GM19193 (cell line): ENCODE results near the gene PSPH.
A peak's percentile ranks its signal among the peaks of the same experiment; 100 is the strongest.

Experiments
- POLR2A ChIP-seq: IDR thresholded peaks from 4 replicates; pipeline ENCODE4 v1.6.1; 2011; ENCODE audit not compliant: insufficient read depth, insufficient read length; ENCODE audit errors: extremely low read depth

Gene PSPH

DNA sequence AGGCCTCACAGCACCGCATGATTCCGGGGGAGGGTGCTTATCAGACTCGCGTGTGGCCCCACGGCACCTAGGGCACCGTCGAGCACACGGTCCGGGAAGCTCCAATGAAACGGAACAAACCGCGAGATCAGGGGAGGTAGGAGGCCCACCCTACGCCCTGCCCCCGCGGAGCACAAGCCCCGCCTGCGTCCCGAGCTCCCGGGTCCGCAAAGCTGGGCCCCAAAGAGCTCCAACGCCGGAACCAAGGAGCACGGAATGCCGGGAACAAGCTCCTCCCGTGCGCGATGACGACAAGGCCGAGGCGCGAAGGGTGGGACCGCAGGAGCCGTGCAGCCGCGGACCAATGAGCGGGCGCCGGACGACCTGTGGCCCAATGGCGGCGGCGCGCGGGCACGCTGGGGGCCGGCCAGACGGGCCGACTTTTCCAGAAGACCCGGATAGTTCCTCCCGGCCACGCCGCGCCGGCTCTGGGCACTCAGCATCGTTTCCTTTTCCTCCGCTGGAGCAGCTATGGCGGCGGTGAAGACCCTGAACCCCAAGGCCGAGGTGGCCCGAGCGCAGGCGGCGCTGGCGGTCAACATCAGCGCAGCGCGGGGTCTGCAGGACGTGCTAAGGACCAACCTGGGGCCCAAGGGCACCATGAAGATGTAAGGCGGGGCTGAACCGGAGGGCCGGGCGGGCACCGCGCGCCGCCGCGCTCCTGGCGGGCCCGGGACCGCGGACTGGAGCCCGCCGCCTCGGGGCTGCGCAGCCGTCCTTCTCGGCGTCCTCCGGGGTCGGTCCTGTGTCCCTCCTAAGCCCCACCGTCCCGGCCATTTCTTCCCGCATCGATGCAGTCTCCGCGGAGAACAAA is at the start of gene PSPH, which contains the start of gene CCT6A:
PSPH (minus strand) TSS at position 106 of the 853 bp plus-strand sequence. CDS start 30,232 bp downstream, outside the sequence.
CCT6A (plus strand) TSS at position 427 of the 853 bp plus-strand sequence; CDS start at position 511, 84 bp downstream.
- peak; percentile 86 for TF ChIP-seq POLR2A

DNA sequence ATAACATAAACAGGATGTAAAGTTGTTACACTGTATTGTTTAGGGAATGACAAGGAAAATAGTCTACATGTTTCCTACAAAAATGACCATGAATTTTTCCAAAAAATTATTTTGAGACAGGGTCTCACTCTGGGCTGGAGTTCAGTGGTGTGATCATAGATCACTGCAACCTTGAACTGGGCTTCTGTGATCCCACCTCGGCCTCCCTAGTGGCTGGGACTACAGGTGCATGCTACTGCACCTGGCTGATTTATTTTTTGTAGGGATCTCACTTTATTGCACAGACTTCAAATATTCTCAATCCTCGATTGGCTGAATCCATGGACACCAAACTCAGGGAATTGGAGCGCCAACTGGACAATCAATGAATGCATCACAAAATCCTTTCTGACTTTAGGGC is 48.4 kb upstream of the PSPH start:
- TF ChIP-seq POLR2A: no peak

DNA sequence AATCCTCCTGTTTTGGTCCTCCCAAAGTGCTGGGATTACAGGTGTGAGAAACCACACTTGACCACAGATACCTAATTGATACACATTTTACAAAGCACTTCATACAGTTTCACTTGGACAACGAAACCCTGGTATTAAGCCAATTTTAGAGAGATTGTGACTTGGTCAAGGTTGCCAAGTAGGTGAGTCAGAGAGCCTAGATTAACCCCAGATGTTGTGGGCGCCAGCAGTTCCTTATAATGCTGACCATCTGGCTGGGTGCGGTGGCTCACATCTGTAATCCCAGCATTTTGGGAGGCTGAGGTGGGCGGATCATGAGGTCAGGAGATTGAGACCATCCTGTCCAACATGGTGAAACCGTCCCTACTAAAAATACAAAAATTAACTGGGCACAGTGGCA is 46.5 kb upstream of the PSPH start:
- peak; percentile 34 for TF ChIP-seq POLR2A

DNA sequence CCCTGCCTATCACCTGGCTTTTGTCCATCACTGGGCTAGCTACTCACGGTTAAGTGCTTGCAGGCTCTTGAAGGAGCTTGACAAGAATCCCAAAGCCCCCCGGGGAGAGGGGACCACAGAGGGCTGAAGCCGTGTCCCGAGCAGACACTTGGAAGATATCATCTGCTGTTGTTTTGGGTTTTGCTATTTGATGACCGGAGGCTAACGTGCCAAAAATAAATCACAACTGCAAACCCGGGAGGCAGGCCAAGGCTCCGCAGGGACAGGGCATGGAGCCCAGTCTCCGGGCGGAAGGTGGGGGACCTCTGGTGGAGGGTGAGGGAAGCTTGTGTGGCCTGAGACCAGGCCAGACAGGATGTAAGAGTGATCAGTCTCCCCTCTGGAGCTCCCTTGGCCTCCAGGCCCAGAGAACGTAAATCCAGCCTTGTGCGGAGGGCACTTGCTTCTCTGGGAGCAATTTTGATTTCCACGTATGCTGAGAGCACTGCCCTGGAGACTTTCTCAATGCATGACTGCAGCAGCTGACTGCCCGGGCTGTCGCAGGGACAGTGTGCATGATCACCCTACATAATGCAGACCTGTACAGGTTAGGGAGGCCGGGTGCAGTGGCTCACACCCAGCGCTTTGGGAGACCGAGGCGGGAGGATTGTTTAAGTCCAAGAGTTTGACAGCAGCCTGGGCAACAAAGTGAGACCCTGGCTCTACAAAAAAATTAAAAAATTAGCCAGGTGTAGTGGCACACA is 41.7 kb upstream of the PSPH start, which contains the start of gene PHKG1:
PHKG1 (minus strand) TSS at position 164 of the 743 bp plus-strand sequence. CDS start 4,011 bp downstream, outside the sequence.
- no peak for TF ChIP-seq POLR2A

DNA sequence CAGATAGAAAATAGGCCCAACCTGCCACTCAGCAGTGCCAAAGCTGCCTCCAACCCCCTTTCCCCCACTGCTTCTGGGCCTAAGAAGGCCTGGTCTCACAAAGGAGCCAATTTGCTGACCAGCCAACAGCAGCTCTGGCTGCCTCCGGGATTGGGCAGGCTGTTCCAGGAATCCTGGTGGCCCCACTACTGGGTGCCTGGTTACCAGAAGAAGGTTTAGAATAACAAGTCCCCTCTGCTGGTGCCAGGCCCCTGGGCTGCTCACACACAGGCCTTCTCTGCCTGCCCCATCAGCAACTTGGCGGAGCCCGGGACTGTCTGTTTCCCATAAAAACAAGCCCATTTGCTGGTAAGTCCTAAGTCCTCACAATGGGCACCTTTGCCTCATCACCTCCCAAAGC is 40.3 kb upstream of the PSPH start:
- no peak for TF ChIP-seq POLR2A

DNA sequence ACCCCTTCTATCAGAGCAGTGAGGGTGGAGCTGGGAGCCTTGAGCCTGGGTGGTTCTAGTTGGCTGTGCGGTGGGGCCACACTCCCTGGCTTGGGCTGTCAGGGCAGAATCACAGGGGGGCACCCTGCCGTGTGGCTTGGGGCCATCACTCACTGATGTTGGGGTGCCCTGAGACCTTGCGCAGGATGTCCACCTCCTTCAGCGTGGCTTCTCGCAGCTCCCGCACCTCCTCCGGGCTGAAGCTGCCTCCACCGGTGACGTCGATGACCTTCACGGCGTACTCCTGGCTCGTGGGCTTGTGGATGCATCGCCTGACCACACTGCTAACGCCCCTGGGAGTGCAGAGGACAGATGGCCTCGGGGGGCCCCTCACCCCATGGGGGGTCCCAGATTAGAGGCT is 36.2 kb upstream of the PSPH start:
- TF ChIP-seq POLR2A: no peak

DNA sequence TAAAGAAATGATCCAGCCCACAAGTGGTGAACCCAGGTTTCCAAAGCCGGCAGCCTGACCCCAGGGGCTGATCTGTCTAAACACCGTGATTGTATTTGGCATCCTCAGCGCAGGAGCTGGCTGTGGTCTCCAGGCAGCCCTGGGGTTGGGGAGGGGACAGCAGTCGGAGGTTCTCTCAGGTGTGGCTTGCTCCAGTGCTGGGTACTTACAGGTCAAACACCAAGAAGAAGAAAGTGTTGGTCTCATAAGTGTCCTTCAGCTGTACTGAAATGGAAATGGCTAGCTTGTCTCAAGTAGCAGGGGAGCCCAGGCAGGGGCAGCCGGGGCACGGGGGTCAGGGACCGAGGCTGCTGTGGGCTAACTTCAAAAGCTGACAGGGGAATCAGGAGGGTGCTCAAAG is 35.5 kb upstream of the PSPH start:
- TF ChIP-seq POLR2A: no peak

DNA sequence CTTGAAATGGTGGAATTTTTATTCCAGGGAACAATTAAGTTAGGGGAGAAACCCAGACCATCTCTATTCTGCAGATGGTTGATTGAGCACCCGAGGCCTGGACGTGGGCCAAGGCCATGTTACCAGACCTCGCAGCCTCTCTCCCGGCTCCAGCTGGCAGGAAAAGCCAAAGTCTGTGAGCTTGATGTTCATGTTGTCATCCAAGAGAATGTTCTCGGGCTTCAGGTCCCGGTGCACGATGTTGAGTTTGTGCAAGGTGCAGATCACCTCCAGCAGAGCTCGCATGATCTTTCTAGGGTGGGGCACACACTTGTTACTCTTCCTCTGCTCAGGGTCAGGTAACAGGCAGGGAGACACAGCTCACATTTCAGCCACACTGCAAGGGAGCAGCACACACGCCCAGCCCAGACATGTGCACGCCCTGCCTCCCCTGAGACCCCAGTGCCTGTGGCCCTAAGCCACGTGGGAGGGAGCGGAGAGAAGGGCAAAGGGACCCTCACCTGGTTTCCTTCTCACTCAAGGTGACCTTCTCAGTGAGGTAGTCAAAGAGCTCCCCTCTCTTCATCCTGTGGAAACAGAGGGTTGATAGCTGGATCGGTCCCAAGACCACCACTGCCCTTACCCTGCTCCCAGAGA is 32.0 kb upstream of the PSPH start:
- TF ChIP-seq POLR2A: no peak

DNA sequence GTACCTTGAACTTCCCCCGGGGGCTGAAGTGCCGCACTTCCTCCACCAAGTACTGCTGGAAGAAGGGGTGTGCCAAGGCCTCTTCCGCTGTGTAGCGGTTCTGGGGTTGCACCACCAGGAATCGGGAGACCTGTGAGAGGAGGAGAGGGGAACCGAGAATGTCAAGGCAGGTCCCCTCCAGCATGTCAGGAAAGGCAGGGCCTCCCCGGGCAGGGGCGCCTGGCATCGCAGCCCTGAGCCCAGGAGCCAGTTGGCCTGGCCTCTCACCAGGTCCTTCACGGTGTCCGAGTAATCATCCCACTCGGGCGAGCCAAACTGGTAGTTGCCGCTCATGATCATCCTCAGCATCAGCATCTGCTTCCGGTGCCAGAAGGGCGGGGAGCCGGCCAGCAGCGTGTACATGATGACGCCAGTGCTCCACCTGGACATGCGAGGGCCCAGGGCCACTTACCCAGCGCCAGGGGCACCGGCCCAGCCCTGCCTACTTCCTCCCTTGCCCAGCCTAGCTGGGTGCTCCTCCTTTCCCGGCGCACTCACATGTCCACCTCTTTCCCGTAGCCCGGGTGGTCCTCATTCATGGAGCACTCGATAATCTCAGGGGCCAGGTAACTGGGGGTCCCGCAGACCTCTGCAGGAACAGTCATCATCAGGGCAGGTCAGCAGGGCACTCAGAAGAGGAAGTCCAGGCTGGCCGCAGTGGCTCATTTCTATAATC is 30.5 kb upstream of the PSPH start:
- no peak for TF ChIP-seq POLR2A

DNA sequence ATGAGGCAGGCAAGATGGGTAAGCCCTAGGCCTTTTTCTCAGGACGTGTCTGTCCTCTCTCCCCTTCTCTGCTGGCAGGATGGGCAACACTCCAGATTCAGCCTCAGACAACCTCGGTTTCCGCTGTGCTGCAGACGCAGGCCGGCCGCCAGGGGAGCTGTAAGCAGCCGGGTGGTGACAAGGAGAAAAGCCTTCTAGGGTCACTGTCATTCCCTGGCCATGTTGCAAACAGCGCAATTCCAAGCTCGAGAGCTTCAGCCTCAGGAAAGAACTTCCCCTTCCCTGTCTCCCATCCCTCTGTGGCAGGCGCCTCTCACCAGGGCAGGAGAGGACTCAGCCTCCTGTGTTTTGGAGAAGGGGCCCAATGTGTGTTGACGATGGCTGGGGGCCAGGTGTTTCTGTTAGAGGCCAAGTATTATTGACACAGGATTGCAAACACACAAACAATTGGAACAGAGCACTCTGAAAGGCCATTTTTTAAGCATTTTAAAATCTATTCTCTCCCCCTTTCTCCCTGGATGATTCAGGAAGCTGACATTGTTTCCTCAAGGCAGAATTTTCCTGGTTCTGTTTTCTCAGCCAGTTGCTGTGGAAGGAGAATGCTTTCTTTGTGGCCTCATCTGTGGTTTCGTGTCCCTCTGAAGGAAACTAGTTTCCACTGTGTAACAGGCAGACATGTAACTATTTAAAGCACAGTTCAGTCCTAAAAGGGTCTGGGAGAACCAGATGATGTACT is 28.4 kb upstream of the PSPH start:
- no peak for TF ChIP-seq POLR2A

DNA sequence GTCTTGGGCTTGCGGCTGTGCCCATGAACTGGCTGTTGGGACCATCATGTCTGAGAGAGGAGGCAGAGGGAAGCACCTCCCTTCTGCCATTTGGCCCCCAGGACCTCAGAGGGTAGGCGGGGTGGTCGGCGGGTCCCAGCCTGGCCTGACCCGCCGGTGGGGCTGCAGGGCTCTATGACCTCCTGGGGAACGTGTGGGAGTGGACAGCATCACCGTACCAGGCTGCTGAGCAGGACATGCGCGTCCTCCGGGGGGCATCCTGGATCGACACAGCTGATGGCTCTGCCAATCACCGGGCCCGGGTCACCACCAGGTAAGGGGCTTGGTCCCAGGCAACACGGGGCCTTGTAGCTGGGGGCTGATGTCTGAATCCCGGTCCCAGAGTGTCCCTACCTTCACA is 27.0 kb upstream of the PSPH start:
- no peak for TF ChIP-seq POLR2A

DNA sequence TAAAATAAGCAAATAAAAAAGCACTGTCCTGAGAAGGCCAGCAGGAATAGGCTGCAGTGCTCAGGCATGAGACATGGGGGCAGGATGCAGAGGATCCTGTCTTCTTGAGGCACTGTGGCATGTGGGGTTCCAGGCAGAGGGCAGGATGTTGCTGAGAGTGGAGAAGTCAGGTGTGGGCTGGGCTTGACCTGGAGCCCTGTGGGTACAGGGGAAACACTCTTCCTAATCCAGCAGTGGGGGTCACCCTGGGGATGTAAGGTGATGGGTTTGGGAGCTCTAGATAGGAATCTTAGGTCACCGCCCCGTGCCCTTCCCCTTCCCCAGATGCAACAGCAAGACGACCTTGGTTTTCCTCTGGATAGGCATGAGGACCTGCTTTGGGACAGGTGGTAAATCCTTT is 26.4 kb upstream of the PSPH start:
- TF ChIP-seq POLR2A: no peak

DNA sequence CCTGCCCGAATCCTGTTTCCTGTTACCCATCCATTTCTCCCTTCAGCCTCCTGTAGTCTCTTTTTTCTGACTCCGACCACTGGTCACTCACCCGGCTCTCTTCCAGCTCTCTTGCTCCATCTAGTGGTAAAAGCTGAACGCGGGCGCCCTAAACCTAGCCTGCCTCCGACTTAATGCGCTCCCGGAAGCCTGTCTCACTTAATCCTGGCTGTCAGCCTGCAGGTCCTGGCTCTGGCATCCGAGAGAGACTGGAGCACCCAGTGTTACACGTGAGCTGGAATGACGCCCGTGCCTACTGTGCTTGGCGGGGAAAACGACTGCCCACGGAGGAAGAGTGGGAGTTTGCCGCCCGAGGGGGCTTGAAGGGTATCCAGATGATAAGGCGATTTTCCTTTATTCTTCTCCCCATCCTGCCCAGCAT is 23.1 kb upstream of the PSPH start:
- no peak for TF ChIP-seq POLR2A
